HG03135 (cell line): Measurements from ENCODE around the gene ZFPM1.
"Not testable (repeated sequence)": the region's sequence is repeated elsewhere in the genome, so short reads cannot be mapped to it uniquely, and the experiment has no call there.

Source experiments
- ATAC-seq: cut with Tn5 transposase; IDR thresholded peaks from one replicate; pipeline ENCODE4 v1.9.1; 2021; ENCODE audit warnings: mild to moderate bottlenecking, moderate library complexity; ENCODE audit not compliant: unreplicated experiment

ZFPM1 gene

GRCh38 chr16:88478889-88479792, 26.1 kb downstream of the ZFPM1 start:
- ATAC-seq, result no peak

GRCh38 chr16:88479793-88480760, 27.0 kb downstream of the ZFPM1 start:
- no peak for ATAC-seq

- no peak for ATAC-seq
Observed at GRCh38 chr16:88480829-88481228, 27.7 kb downstream of the ZFPM1 start.

- ATAC-seq, result no peak
Observed at GRCh38 chr16:88481851-88482250, 28.8 kb downstream of the ZFPM1 start.

GRCh38 chr16:88482630-88483391, 29.7 kb downstream of the ZFPM1 start:
- no peak for ATAC-seq

GRCh38 chr16:88483392-88483641, 30.2 kb downstream of the ZFPM1 start:
- ATAC-seq, result no peak

- ATAC-seq, result no peak
Observed at GRCh38 chr16:88484505-88485365, 31.7 kb downstream of the ZFPM1 start.

GRCh38 chr16:88485366-88485741, 32.3 kb downstream of the ZFPM1 start:
- not testable (repeated sequence) for ATAC-seq

- ATAC-seq, result no peak
Observed at GRCh38 chr16:88486398-88487123, 33.5 kb downstream of the ZFPM1 start.

GRCh38 chr16:88487124-88487432, 34.0 kb downstream of the ZFPM1 start:
- ATAC-seq, result no peak

GRCh38 chr16:88487920-88488851, 35.1 kb downstream of the ZFPM1 start:
- no peak for ATAC-seq

- no peak for ATAC-seq
Observed at GRCh38 chr16:88489163-88489741, 36.2 kb downstream of the ZFPM1 start.

- no peak for ATAC-seq
Observed at GRCh38 chr16:88491001-88491559, 38.0 kb downstream of the ZFPM1 start.

GRCh38 chr16:88491560-88492310, 38.7 kb downstream of the ZFPM1 start:
- no peak for ATAC-seq

GRCh38 chr16:88493879-88494278, 40.8 kb downstream of the ZFPM1 start:
- ATAC-seq, result no peak

- ATAC-seq, result no peak
Observed at GRCh38 chr16:88494335-88495154, 41.5 kb downstream of the ZFPM1 start.
